HG02623 (cell line): Measurements from ENCODE around the gene USP54.

Experiments
- ATAC-seq: cut with Tn5 transposase; IDR thresholded peaks from one replicate; pipeline ENCODE4 v1.9.1; 2021; ENCODE audit warnings: moderate library complexity; ENCODE audit not compliant: unreplicated experiment

Gene USP54

DNA sequence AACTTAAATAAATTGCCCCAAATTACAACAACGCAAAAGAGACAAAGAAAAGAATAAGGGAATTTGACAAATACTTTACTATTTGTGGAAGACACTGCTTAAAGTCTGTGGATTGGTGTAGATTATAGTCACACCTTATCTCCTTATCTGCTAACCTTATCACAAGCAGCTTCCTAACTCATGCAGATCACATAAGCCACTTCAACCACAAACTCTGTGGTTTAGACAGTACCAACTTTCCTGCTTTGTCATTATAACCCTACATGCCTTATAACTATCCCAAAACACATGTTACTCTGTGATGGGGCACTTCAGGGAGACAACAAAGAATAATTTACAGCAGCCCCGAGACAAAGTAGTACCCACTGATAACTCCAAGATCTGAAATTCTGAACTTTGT is 53.9 kb downstream of the USP54 start:
- no peak for ATAC-seq

DNA sequence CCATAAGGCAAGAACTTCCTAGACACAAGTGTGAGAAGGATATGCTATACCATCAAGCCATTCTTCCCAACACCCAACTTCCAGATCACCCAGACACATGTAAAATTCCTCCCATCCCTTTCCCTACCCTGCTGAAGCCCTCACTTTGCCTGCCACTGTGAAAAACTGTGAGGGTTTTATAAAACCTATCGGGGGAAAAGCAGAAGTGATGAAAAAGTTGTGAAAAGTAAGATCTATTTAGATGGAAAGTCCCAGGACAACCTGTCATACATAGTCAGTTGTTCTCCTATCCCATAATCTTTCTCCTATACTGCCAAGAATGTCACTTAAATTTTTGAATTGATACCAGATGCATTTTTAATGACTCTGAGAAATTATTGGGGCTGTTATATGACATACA is 56.3 kb downstream of the USP54 start:
- no peak for ATAC-seq

DNA sequence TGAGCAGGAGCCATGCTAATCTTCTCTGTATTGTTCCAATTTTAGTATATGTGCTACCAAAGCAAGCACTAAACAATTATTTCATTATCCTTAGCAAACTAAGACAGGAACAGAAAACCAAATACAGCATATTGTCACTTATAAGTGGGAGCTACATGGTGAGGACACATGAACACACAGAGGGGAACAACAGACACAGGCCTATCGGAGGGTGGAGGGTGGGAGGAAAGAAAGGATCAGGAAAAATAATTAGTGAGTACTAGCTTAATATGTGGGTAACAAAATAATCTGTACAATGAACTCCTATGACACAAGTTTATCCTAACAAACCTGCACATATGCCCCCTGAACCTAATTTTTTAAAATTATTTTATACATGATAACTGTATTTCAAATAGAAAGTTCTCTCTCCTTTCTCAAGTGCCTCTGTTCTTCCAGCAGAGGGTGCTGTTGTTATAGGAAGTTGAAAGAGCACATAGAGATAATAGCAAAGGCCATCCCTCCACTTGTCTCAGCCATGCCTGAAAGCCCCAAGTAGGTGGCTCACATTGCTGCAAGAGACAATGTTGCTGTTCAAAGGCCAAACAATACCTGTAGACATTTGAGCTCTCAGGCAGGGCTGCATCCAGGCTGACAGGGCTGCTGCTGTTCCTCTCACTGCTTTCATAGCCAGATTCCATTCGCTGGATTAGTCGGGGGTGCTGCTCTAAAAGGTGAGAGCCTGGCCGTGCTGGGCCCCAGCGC is 61.9 kb downstream of the USP54 start:
- ATAC-seq, result no peak

DNA sequence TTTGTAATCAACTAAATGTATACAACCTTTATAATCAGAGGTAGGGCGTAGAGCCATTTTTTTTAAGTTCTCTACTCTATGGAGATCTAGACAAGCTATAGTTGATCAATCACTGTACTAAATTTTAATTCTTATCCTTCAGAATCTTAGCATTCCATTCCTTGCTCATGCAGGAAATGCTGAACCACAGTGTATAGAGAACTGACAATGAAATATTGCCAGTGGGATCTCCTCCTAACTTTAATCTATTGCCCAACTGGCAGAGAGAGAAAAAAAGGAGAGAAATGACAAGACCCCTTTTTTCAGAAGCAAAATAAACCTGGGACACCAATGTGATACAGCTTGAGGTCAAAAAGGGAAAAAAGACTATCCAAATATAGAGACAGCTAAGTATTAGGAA is 68.9 kb downstream of the USP54 start:
- ATAC-seq, result no peak

DNA sequence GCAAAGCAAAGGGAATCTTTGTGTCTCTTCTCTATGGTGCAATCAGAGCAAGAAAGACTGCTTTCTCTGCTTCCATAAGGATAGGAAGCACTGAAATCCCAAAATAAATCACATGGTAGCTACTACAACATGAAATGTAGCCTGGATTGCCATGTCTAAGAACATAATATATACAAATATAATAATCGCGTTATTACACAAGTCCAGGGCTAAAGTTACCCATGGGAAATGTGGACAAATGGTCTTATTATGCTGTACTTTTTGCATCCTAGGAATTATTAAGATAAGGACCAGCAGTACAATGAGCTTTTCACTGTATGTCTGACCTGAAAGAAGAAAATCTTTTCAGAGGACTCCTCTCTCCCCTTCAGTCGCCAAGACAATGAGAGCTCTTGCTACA is 71.8 kb downstream of the USP54 start:
- no peak for ATAC-seq

DNA sequence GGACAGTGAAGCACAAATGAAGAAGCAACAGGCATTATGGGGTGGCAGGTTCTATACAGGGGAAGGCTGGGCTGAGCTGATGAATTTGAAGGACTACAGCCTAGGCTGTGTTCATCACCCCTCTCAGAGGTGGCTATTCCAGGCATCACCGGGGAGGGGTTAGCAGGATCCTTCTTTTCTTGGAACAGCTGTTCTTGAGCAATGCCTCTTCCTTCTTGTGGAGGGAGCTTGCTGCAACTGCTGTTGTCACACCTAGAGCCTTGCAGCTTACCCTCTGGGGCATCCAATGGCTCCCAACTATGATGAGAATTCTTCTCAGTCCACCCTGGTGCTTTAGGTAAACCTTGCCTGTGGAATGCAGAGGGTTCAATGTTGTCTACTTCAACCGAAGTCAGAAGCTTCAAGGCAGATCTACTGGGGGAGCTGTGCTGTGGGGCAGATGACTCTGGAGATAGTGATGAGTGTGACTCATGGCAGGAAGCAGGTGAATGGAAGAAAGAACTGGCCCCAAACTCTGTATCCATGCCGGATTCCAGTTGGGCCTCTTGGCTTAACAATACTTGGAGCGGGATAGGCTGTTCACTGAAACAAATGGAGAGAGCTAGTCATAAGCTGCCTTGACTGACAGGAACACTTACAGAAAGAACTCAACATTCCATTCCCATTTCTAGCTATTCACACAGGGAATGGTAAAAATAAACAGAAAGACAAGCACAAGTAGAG is 73.8 kb downstream of the USP54 start:
- no peak for ATAC-seq

DNA sequence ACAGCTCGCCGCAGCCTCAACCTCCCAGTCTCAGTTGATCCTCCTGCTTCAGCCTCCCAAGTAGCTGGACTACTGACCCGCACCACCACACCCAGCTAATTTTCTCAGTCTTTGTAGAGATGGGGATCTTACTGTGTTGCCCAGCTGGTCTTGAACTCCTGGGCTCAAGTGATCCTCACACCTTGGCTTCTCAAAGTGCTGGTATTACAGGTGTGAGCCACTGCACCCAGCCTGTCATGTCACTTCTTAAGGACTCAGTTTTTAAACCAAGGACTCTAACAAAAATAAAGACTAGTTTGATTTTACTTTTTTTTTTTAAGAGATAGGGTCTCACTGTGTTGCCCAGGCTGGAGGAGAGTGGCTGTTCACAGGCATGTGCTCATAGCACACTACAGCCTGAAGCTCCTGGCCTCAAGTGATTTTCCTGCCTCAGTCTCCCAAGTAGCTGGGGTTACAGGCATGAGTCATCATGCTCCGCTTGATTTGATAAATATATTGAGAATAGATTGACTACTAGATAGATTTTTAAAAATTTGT is 78.9 kb downstream of the USP54 start:
- ATAC-seq, result no peak

DNA sequence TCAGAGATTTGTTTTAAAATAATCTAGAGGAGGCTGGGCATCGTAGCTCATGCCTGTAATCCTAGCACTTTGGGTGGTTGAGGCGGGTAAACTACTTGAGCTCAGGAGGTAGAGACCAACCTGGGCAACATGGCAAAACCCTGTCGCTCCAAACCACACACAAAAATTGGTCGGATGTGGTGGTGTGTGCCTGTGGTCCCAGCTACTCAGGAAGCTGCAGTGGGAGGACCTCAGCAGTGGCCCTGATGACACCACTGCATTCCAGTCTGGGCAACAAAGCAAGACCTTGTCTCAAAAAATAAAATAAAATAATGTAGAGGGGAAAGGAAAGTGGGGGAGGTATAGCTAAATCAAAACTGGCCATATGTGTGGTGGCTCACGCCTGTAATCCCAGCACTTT is 81.4 kb downstream of the USP54 start:
- no peak for ATAC-seq

DNA sequence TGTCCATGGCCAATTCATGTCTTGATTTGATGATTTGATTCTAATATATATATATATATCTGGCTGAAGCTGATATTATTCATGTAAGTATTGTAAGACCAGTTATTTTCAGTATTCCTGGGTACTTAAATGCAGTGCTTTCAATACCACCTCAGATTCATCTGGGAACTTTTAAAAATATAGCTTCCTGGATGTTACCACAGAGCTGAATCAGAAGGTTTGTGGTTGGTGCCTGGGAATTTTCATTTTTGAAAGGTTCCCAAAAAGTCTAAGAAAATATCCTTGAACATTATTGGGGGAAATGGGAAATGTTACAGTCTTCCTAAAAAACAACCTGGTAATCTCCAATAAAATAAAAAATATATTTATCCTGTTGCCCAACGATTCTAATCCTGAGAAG is 84.7 kb downstream of the USP54 start:
- no peak for ATAC-seq

DNA sequence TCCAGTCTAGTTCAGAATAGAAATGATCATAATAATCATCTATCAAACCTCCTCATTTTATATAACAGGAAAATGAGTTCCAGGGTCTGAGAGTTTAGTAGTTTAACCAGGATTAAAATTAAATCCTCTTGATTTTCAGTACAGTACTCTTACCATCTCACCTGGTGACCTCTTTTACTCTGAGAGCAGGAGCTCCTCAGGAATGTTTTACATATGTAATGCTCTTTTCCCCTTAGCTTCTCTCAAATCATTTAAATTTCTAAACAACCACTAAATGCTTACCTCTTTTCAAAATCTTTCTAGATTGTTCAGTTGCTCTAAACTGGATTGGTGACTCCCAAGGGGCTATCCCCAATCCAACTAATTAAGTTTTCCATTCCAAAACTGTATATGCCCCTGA is 85.1 kb downstream of the USP54 start:
- ATAC-seq, result no peak

DNA sequence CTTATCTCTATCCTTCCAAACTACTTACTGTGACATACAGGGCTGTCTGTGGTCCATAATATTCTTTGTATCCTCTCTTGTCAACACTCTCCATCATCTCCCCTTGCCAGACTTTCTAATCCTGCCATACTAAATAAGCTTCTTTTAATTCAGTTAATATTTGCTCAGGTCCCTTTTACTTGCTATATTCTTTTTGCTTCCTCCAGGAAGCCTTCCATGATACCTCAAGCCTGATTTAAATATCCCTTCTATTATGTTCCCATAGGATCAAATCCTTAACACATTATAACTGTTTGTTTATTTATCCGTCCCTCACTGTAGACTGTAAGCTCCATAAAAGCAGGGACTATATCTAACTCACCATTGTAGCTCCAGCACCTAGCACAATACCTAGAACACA is 88.1 kb downstream of the USP54 start:
- no peak for ATAC-seq

DNA sequence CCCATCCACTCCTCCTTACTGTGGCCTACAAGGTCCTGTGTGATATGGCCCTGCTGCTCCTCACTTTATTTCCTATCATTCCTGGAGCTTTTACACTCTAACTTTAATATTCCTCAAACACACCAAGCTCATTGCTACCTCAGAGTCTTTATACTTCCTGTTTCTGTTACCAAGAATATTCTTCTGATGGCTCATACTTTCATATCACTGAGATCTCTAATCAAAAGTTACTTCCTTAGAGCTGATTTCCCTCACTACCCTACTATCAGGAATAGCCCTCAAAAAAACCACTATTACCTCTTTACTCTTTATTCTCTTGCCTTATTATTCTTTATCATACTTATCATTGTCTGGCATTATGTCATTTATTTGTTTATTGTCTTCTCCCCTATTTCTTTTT is 89.5 kb downstream of the USP54 start:
- ATAC-seq, result no peak

DNA sequence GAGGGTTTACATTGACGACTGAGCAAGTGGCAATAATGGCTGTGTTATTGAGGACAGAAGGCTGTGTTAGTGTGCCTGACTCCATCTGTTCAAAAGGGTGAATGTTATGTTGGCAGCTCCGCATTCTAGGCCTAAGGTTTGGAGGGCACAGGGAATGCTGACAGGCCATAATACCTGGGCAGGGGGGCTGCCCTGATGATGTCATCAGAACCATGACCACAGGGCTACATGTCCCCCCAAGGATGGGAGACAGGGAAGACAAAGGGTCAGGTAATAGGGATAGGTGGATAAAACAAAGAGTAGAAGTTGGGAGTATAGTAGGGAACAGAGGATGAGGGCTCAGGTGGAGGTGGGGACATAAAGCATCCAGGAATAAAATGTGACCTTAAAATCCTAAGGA is 93.5 kb downstream of the USP54 start:
- no peak for ATAC-seq

DNA sequence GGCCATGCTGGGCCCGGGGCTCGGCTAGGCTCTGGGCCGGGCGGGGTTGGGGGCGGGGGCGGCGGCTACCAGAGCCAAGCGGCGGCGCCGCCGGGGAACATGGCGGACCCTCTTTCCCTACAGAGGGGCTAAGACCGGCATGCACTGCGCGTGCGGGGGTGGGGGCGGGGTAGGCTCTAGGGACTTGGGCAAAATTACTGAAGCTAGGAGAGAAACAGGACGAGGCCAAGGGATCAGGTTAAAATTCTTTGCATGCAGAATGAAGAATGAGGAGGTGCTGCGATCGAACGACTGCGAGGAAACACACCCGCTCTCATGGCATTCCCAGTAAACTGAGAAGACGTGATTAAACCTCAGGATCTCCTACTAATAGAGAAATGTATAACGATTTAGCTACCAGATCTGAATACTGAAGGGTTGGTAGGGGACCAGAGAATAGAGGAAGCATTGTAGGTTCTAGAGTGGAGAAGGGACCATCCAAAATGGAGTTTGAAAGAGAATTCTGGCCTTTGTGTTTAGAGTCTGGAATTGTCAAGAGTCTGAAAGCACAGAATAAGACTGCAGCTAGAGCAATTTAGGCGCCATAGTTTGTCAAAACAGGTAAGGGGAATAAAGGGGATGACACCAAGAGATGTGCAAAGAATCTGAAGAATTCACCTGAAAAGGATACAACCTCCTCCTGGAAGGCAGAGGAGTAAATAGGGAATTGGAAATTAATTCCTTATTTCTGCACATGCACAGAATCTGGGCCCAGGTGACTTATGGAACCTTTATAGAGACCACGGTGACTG is 95.1 kb downstream of the USP54 start, which contains the start of gene PPP3CB:
PPP3CB (minus strand) TSS at position 141 of the 791 bp plus-strand sequence; CDS start at position 6, 135 bp downstream.
- peak; percentile 62 for ATAC-seq

DNA sequence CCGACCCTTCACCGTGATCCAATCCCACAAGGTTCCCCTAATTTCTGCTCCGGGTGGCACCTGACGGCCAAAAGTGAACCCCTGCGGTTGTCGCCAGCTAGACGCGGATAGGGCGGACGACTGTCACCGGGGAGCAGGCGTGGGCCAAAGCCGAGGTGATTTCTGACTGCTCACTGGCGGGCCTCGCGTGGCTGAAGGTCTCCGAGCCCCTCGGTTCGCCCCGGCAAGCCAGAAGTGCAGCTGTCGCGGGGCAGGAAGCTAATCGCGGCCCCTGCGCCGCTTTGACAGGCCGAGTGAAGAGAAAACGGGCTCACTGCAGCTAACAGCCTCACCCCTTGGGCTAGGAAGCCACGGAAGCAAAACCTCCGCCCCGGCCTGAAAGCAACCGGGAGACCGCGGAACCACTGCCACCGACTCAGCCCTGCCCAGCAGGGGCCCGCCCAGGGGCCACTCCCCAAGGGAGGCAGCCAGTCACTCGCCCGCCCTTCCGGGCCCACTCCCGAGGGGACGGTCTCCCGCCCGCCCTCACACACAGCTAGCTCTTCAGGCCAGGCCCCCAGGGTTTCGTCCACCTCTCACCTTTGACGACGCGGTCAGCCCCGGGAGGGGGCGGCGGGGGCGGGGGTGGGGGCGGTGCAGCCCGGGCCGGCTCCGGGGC is 95.8 kb downstream of the USP54 start:
- peak; percentile 94 for ATAC-seq

DNA sequence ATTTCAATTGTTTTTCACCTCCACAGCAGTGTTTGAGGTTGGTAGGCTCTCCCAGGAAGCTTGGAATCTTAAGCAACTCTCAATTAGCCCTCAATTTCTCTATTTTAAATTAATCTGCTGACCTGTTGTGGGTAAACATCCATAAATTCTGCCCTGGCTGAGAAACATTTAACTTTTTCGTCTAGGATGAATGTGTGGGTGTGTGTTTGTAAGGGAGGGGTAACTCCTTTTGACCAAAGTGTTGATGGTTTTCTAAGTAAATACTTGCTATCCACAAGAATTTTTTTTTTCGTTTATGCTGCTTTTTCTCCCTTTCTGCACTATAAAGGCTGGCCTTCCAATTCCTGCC is 96.3 kb downstream of the USP54 start:
- ATAC-seq, result no peak

DNA sequence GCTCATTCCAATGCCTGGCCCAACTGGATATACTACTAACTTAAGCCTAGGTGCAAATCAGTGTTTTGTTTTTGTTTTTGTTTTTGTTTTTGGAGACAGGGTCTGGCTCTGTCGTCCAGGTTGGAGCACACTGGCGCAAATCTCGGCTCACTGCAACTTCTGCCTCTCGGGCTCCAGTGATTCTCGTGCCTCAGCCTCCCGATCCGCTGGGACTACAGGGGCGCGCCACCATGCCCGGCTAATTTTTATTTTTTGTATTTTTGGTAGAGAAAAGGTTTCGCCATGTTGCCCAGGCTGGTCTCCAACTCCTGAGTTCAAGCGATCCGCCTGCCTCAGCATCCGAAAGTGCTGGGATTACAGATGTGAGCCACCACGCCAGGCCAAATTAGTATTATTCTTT is 96.9 kb downstream of the USP54 start:
- ATAC-seq, result no peak

DNA sequence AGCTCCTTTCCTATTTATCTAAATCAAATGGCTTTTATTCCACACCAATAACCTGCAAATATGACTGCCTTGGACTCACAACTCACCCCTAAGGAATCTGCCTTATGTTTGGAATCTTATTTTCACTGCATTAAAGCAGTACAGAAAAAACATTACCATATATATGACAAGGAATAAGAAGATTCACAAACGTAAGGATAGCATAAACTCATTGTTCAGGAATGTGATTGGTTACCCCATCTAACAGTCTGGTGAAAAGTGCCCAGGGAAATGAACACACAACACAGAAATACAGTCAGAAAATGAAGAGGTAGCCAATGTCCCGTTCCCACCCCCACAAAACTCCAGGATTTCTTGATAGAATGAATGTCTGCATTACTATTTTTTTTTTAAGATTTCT is 97.4 kb downstream of the USP54 start:
- ATAC-seq, result no peak

DNA sequence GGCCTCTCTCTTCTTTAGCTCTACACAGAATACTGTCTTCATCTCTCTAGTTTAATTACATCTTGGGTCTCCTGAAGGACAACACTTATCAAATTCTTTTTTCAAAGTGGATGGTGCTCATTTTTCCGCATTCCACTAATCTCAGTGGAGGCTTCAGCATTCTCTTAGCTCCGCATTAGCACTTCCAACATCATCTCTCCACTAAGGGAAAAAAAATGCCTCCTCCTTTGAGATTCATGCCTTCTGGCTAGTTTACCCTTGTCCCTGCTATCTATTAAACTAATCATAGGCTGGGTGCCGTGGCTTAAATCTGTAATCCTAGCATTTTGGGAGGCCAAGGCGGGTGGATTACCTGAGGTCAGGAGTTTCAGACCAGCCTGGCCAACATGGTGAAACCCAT is 104.5 kb downstream of the USP54 start:
- no peak for ATAC-seq

DNA sequence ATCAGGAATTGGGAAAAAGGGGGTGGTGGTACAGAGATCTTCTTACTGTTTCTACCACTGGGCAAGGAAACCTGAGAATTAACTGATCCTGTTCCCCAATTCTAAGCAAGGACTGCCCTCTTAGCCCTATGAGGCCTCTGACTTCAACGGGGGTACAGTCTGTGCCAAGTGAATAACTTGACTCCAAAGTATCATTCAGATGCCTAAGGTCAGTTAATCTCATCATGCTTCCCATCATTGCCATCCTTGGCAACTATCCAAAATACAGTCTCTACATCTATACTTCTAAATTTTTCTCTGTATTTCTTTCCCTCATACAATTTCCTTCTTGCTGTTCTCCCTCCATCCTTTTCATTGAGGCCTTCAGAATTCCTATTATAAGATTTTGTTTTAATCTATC is 105.8 kb downstream of the USP54 start:
- ATAC-seq, result no peak

DNA sequence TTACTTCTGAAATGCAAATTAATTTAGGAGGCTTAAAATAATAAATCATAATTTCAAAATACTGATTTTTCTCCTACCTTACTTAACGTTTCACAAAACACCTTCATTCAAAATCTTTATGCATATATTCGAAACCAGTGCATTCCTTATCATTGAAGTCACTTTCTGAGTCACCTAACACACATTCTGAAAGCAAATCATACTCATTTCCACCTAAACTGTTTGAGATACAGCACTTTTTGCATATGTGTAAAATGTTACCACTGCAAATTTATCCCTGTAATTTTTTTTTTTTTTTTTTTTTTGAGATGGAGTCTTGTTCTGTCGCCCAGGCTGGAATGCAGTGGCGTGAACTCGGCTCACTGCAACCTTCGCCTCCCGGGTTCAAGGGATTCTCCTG is 111.0 kb downstream of the USP54 start:
- no peak for ATAC-seq
